NK-92 treated with Interleukin-12 subunit alpha and Interleukin-12 subunit beta, amount 100 ng/mL, for 24 hours (cell line): Measurements from ENCODE around the gene BRI3BP.
"Not testable (repeated sequence)": the region's sequence is repeated elsewhere in the genome, so short reads cannot be mapped to it uniquely, and the experiment has no call there.

Experiments used
- DNase-seq: peaks from one replicate; lab custom pipeline; 2025; lab: John Stamatoyannopoulos, UW

Gene BRI3BP

DNA sequence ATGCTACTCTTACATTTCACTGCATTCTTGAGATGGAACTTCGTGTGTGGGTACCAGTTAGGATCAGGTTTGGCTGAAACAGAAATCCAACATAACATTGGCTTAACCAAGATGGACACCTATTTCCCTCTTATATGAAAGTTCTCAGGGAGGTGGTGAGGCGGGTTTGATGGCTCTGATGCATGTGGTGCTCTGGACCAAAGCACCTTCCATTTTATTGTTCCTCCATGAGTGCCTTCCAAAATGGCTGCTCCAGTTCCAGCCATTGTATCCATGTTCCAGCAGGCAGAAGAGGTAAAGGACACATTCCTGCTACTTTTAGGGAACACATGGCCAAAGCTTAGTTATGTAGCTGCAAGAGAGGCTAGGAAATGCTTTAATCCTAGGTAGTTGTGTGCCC, 29.6 kb downstream of the BRI3BP start:
- DNase-seq = no peak

DNA sequence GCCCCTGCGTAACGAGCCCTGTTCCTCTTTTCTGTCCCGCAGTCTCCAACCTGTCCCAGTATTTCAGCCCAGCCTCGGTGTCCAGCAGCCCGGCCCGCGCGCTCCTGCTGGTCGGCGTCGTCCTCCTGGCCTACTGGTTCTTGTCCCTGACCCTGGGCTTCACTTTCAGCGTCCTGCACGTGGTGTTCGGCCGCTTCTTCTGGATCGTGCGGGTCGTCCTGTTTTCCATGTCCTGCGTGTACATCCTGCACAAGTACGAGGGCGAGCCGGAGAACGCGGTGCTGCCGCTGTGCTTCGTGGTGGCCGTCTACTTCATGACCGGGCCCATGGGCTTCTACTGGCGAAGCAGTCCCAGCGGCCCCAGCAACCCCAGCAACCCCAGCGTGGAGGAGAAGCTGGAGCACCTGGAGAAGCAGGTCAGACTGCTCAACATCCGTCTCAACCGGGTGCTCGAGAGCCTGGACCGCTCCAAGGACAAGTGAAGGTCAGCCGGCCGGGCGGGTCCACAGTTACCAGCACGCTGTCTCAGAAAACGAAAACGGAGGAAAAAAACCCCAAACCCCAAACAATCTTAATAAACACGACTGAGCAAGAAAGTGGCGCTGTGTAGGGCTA, 31.6 kb downstream of the BRI3BP start:
- no peak for DNase-seq

DNA sequence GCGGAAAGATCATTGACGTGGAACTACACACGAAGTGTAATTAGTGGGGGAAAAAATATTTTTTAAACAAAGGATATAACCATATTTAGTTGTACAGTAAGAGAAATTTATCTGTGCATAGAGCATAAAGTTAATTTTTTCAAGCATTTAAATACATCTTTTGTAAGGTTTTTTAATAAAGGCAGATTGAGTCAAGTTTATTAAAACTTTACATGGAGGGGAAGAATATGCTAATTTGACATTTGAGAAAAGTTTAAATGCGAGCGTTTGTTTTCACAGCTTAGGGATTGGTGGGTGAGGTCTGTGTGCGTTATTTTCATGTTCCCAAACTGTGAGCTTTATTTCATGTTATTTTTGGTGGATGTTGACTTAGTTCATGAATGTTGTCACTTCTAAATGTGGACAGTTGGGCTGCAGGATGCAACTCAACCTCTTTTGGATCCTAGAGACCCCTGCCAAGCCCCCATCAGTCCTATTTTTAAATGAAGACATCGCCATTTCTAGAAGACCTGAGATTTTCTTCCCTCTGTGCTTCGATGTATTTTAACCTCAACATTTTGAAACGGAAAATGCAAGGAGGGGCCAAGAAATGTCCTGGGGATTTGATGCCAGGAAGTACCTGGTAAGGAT, 32.3 kb downstream of the BRI3BP start:
- DNase-seq = no peak

DNA sequence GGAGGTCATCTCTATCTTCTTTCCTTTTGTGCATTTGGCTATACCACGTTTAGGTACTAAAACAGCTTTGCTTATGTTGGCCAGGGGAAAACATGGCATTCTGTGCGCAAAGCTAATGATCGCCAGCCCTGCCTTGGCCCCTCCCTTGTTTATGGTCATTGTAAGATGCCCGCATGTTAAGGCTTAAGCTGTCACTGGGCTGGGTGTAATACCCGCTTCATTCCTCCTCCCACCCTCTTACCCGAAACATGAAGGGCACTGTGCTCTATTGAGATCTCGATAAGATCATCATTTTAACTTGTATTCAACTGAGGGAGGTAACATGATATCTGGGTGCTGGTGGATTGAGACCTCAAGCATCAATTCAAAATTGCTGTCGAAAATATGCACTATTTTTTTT, 34.7 kb downstream of the BRI3BP start:
- no peak for DNase-seq

DNA sequence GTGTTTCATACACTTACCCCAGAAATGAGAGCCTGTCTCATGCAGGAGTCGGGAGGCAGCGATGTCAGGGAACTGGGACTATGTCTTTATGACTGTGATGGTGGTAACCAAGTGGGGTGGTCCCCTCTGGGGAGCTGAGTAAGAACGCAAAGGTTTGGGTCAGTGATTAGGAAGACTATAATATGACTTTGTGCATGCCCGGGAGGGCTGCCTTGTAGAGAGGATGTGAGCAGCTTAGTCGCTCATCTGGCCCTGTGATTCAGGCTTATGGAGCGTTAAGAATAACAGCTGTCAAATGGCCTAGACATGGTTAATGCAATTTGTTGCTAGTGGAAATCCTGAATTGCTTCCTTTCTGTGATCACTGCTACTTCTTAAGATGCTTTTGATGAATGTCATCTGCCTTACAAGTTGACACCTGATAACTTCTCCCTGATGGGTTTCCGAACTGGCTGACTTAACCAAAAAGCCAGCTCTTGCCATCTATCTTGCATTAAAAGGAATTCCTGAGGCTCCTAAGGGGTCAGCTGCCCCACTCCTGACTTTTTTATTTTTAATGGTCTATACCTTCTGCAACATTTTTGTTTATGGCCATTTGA, 36.4 kb downstream of the BRI3BP start:
- DNase-seq = no peak

DNA sequence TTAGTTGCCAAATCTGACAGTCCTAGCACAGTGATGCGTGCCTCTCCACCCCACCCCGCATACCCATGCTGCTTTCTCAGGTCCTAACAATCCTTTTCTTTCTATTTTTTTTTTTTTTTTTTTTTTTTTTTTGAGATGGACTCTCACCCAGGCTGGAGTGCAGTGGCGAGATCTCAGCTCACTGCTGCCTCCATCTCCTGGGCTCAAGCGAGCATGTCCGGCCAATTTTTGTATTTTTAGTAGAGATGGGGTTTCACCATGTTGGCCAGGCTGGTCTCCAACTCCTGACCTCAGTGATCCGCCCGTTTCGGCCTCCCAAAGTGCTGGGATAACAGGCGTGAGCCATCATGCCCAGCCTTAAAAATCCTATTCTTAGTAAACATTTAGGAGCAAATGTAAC, 38.0 kb downstream of the BRI3BP start:
- DNase-seq = not testable (repeated sequence)

DNA sequence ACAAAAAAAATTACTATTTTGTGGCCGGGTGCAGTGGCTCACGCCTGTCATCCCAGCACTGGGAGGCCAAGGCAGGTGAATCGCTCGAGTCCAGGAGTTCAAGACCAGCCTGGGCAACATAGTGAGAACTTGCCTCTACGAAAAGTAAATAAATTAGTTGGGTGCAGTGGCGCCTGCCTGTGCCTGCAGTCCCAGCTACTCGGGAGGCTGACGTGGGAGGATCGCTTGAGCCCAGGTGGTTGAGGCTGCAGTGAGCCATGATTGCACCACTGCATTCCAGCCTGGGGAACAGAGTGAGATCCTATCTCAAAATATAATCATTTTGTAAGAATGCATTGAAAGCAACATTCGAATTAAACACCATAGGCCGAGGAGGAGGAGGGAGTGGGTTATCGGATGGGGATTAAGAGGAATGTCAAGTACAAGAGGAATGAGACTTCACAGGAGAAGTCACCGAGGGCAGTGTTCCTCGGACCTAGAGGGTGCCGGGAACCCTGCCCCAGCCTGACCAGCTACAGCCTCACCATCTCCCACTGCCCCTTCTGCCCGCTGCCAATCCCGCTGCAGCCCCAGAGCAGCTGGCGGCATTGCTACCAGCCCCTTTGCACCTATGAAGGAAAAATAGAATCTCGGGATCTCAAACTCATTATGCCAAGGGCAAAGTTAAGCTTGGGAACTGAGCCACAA, 39.2 kb downstream of the BRI3BP start:
- DNase-seq = no peak

DNA sequence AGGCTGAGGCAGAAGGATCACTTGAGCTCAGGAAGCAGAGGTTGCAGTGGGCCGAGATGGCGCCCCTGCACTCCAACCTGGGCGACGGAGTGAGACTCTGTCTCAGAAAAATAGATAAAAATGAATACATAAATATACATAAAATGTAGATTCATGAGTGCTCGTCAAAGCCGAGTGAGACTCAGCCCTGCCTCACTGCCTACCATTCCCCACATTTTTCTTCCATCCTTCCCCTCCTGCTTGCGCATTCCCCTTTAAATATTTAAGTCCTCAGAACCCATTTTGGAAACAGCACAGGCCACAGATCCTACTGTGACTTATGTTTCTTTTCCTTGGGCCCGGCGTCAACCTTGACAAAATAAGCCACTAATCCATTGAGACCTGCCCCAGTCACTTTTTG, 39.8 kb downstream of the BRI3BP start:
- no peak for DNase-seq

DNA sequence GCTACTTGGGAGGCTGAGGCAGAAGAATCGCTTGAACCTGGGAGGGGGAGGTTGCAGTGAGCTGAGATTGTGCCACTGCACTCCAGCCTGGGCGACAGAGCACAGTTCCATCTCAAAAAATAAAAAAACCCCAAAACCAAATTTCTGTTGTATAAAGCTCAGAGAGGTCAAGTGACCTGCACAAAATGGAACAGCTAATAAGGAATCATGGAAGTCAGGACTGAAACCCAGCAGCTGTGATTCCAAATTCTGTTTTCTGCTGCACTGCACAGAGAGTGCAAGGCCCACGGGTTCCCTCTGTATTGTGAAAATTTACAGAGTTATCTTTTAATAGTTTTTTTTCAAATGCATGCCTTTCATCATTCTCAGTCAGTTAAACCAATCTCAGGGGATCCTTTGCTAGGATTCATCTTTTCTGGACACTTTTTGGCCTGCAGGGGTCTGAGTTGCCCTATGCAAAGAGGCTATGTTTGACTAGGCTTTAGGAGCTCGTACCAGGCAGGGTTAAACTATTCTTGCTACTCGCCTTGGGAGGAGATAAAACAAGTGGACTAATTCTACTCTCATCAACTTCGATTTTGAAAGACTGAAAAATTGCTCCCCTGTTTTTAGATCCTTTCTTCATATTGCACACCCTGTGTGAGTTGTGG, 45.7 kb downstream of the BRI3BP start:
- no peak for DNase-seq

DNA sequence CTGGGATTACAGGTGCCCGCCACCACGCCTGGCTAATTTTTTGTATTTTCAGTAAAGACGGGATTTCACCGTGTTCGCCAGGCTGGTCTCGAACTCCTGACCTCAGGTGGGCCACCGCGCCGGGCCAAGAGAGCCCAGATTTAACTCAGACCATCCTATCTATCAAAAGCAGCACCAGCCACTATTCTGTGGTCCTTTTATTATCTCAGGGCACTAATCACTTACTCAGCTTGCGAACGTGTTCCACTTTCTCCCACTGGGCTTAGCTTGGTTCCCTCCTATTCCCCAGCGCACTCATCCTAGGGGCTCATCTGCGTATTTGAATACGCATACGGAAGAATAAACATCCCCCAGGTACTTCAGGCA, 55.6 kb downstream of the BRI3BP start:
- no peak for DNase-seq

DNA sequence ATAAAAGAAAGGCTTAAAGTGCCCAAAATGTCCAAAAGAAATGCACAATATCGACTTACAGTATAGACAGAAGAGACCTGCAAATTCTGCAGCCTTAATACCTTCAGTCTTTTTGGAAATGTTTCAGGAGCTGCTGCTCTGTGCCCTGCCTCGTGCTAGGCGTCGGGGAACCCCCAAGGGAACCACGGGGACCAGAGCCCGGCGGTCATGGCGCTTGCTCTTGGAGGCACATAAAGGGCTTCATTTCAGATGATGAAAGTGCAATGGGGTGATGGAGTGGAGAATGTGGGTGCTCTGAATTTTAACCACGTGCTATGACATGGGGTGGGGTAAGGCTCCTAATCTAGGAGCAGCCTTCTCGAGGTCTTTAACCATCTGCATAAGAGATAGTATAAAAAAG, 57.0 kb downstream of the BRI3BP start:
- DNase-seq = no peak

DNA sequence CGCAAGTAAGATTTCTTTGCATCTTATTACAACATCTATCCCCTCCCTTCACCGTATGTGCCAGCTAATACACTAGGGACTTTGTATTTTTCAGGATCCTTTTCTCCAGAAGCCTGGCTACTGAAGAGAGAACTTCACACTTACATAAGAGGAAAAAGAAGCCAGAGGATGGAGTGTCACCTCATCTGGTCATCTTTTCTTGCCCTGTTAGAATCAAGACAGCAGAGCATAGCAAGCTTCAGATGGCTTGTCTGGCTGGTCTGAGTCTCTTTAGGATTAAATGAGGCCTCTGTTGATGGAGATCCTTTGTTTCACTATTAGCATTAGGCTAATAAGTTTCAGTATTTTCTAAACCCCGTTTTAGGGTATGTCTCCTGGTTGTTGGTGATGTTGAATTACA, 57.4 kb downstream of the BRI3BP start:
- DNase-seq = no peak

DNA sequence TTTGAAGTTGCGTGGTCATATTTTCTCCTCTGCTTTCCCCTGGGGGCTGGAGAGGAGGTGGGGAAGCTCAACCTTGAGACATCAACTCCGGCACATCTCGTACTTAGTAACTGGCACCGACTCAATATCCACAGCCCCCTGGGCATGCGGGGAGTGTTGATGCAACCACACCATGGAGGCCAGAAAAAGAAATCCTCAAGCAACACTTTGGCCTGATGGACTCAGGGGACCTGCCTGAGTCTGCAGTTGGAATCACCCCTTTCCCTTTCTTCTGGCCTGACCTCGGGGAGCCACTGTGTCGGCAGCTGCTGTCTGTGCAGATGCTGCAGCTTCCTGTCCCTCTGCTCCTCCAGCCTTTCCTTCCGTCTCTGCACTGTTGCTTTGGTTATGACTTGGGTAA, 60.4 kb downstream of the BRI3BP start:
- no peak for DNase-seq

DNA sequence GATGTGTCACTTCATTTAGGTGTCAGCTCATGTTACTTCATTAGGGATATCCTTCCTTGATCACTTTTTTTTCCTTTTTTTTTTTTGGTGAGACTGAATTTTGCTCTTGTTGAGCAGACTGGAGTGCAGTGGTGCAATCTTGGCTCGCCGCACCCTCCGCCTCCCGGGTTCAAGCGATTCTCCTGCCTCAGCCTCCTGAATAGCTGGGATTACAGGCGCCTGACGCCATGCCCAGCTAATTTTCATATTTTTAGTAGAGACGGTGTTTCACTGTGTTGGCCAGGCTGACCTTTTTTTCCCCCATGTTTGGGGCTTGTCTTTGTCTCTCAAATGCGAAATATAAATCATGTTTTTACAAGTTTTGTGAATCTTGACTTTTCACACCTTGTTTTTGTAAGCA, 62.1 kb downstream of the BRI3BP start:
- no peak for DNase-seq

DNA sequence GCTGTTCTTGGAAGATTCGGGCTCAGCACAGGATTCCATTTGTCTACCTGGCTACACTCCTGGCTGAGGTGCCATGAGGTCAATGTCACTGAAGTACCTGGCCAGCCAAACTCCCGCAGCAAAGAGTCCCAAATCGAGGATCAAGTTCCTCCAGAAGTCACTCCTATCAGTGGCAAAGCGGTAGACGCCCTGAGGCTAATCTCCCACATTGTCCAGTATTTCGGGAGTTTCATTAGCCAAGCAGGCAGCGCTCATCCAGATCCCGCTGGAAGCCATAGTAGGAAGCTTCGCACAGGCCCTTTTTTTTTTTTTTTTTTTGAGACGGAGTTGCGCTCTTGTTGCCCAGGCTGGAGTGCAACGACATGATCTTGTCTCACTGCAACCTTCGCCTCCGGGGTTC, 62.9 kb downstream of the BRI3BP start:
- no peak for DNase-seq

DNA sequence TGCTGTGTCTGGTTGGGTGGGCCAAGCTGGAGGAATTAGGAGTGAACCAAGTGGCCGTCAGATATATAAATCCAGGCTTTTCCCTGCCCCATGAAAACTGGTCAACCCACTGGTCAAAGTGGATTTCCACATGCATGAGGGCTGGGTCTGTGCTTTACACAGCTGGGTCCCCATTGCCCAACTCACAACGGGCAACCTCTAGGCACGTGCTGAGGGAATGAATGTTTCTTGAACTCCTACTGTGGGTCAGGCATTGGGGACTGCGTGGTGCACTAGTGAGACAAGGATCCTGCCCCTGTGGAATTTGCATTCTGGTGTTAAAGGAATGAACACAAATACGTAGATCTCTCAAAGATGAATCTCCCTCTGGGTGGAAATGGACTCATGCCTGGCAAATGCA, 64.3 kb downstream of the BRI3BP start:
- no peak for DNase-seq

DNA sequence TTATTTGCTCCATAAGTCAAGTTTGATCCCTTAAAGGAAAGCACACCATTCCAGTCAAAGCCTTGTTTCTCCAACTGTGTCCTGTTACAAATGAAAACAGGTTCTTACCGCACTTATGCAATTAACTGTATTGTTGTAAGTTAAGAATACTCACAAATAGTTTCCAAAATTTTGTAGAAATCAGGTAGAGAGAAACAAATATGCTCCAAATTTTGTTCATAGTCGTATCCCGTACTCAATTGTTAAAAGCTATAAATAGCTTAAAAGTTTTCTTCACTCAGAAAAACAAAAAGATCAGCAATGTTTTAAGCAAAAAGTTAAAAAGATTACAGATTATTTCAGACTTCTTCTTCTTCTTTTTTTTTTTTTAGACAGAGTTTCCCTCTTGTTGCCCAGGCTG, 67.8 kb downstream of the BRI3BP start:
- no peak for DNase-seq

DNA sequence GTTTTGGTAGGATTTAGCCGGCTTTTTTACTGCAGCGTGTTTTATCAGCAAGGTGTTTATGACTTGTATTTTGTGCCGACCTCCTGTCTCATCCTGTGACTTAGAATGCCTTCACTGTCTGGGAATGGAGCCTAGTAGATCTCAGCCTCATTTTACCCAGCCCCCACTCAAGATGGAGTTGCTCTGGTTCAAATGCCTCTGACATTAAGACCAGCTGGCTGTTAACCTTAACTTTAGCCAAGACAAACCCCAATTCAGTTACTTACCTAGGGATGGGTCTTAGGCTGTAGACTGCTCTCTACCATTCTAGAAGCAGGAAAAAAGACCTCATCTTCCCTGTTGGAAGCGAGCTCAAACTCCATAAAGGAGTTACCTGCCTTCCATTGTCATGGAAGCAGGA, 70.1 kb downstream of the BRI3BP start:
- DNase-seq = not testable (repeated sequence)

DNA sequence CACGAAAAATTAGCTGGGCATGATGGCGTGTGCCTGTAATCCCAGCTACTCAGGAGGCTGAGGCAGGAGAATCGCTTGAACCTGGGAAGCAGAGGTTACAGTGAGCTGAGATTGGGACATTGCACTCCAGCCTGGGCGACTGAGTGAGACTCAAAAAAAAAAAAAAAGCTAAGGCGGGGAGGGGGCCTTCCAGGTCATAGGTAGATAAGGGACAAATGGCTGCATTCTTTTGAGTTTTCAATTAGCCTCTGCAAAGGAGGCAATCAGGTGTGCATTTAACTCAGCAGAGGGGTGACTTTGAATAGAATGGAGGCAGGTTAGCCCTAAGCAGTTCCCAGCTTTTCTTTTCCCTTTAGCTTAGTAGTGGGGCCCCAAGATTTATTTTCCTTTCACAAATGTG, 71.0 kb downstream of the BRI3BP start:
- DNase-seq = no peak

DNA sequence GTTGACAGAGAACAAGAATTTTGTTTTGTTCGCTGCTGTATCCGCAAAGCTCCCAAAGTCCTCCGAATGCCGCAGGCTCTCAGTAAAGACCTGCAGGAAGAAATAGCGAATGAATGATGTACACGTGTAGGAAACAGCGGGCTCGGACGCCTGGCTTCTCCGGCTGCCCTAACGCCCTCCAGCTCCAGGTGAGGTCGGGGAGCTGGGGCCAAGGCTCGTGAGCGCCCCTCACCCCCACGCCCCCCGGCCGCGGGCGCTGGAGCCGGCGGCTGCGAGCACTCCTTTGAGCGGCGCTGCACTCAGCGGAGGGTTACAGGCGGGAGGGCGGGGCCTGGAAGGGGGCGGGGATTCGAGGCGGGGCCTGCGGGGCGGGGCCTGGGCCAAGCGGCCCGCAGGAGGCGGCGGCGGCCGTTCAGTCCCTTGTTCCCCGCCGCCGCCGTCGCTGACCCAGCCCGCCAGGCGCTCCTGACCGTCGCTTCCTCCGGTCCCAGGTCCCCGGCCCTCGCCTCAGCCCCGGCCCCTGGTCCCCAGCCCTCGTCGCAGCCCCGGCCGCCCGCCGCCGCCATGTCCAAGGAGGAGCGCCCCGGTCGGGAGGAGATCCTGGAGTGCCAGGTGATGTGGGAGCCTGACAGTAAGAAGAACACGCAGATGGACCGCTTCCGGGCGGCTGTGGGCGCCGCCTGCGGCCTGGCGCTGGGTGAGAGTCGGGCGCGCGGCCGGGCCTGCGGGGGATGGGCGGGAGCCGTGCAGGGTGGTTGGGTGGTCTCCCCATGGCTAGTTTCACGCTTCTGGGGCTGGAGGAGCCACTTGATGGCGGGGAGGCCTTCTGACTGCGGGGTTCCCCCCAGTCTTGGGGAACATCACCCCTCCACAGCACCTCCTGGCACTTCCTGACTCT, 71.8 kb downstream of the BRI3BP start, which contains the start of gene AACS:
Gene AACS (plus strand): TSS at position 415 of the 898 bp plus-strand sequence. CDS start 150 bp downstream, at position 565.
- peak; percentile 62 for DNase-seq

DNA sequence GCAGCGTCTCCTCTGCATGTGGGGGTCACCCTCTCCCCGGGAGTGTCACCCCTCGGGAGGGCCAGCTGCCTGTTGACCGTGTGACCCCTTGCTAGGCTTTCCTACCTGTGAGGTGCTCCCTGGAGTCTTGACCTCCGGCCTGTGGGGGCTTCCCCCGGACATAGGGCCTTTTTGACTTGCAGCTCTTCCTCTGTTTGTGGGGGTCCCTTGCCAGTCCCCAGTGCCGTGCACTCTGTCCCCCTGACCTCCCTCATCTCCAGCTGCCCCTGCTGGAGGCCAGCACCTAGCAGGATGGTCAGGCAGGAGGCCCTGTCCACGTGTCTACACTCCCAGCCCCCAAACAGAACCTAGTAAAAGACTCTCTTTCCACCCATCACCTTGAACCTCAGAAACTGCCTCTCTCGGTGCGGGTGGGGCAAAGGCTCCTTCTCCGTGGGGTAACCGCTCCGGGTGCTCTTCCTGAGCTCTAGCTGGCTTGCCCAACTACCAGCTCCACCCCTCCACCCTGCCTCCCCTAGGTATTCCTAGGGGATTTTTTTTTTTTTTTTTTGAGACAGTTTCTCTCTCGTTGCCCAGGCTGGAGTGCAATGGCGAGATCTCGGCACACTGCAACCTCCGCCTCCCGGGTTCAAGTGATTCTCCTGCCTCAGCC, 72.6 kb downstream of the BRI3BP start:
- DNase-seq = no peak
